ENCODE results near the gene CEMIP. TPM values are rescaled to one million over a fixed set of nuclear protein-coding genes. Genes with fewer than 3 reads are reported as not detected.

The CEMIP gene
- total and polyA plus RNA-seq, 2 of the 8 experiments (the other 6 are each of a cell fraction or from before 2014, with no cell fraction given), result 0.11 to 0.60 TPM

DNA sequence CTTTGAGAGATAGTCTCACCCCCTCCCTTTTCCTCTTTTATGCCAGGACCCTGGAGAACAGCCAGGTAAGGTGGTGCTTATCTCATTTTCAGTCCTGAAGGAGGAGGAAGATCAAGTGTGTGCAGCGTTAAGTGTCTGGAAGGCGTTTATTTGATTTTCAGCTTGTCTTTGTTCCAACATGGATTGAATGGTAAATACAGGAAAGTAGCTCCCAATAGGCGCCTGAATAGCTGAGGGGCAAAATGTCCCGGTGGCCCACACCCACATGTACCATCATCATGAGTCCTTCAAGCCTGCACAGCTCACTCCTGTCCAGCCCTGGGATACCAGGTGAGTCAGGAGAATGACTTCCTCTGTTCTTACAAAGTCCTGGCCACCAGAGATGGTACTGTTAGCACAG is 73.5 kb downstream of the CEMIP start (continued):
- TF ChIP-seq, protein P1, sequence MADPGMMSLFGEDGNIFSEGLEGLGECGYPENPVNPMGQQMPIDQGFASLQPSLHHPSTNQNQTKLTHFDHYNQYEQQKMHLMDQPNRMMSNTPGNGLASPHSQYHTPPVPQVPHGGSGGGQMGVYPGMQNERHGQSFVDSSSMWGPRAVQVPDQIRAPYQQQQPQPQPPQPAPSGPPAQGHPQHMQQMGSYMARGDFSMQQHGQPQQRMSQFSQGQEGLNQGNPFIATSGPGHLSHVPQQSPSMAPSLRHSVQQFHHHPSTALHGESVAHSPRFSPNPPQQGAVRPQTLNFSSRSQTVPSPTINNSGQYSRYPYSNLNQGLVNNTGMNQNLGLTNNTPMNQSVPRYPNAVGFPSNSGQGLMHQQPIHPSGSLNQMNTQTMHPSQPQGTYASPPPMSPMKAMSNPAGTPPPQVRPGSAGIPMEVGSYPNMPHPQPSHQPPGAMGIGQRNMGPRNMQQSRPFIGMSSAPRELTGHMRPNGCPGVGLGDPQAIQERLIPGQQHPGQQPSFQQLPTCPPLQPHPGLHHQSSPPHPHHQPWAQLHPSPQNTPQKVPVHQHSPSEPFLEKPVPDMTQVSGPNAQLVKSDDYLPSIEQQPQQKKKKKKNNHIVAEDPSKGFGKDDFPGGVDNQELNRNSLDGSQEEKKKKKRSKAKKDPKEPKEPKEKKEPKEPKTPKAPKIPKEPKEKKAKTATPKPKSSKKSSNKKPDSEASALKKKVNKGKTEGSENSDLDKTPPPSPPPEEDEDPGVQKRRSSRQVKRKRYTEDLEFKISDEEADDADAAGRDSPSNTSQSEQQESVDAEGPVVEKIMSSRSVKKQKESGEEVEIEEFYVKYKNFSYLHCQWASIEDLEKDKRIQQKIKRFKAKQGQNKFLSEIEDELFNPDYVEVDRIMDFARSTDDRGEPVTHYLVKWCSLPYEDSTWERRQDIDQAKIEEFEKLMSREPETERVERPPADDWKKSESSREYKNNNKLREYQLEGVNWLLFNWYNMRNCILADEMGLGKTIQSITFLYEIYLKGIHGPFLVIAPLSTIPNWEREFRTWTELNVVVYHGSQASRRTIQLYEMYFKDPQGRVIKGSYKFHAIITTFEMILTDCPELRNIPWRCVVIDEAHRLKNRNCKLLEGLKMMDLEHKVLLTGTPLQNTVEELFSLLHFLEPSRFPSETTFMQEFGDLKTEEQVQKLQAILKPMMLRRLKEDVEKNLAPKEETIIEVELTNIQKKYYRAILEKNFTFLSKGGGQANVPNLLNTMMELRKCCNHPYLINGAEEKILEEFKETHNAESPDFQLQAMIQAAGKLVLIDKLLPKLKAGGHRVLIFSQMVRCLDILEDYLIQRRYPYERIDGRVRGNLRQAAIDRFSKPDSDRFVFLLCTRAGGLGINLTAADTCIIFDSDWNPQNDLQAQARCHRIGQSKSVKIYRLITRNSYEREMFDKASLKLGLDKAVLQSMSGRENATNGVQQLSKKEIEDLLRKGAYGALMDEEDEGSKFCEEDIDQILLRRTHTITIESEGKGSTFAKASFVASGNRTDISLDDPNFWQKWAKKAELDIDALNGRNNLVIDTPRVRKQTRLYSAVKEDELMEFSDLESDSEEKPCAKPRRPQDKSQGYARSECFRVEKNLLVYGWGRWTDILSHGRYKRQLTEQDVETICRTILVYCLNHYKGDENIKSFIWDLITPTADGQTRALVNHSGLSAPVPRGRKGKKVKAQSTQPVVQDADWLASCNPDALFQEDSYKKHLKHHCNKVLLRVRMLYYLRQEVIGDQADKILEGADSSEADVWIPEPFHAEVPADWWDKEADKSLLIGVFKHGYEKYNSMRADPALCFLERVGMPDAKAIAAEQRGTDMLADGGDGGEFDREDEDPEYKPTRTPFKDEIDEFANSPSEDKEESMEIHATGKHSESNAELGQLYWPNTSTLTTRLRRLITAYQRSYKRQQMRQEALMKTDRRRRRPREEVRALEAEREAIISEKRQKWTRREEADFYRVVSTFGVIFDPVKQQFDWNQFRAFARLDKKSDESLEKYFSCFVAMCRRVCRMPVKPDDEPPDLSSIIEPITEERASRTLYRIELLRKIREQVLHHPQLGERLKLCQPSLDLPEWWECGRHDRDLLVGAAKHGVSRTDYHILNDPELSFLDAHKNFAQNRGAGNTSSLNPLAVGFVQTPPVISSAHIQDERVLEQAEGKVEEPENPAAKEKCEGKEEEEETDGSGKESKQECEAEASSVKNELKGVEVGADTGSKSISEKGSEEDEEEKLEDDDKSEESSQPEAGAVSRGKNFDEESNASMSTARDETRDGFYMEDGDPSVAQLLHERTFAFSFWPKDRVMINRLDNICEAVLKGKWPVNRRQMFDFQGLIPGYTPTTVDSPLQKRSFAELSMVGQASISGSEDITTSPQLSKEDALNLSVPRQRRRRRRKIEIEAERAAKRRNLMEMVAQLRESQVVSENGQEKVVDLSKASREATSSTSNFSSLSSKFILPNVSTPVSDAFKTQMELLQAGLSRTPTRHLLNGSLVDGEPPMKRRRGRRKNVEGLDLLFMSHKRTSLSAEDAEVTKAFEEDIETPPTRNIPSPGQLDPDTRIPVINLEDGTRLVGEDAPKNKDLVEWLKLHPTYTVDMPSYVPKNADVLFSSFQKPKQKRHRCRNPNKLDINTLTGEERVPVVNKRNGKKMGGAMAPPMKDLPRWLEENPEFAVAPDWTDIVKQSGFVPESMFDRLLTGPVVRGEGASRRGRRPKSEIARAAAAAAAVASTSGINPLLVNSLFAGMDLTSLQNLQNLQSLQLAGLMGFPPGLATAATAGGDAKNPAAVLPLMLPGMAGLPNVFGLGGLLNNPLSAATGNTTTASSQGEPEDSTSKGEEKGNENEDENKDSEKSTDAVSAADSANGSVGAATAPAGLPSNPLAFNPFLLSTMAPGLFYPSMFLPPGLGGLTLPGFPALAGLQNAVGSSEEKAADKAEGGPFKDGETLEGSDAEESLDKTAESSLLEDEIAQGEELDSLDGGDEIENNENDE (IDR thresholded peaks at IDR 0.05; ENCODE audit: insufficient replicate concordance, low read length), result no peak
- TF ChIP-seq RNF2 (IDR thresholded peaks at IDR 0.05; ENCODE audit: borderline replicate concordance, low read depth, low read length, missing control alignments, poor library complexity, severe bottlenecking) (no peak), NRF1 (IDR thresholded peaks at IDR 0.05; ENCODE audit: low read depth, low read length) (no peak), SIX5 (IDR thresholded peaks at IDR 0.05; ENCODE audit: low read depth, low read length) (no peak), CHD1 (IDR thresholded peaks at IDR 0.05; ENCODE audit: low read depth, low read length) (no peak), FOSL1 (IDR thresholded peaks at IDR 0.05; ENCODE audit: insufficient read depth, low read depth, low read length) (no peak), TEAD4 (IDR thresholded peaks at IDR 0.05; ENCODE audit: low read depth, low read length) (no peak), RFX5 (IDR thresholded peaks at IDR 0.05; ENCODE audit: borderline replicate concordance, low read depth, low read length) (no peak)
- TF ChIP-seq, protein P2, sequence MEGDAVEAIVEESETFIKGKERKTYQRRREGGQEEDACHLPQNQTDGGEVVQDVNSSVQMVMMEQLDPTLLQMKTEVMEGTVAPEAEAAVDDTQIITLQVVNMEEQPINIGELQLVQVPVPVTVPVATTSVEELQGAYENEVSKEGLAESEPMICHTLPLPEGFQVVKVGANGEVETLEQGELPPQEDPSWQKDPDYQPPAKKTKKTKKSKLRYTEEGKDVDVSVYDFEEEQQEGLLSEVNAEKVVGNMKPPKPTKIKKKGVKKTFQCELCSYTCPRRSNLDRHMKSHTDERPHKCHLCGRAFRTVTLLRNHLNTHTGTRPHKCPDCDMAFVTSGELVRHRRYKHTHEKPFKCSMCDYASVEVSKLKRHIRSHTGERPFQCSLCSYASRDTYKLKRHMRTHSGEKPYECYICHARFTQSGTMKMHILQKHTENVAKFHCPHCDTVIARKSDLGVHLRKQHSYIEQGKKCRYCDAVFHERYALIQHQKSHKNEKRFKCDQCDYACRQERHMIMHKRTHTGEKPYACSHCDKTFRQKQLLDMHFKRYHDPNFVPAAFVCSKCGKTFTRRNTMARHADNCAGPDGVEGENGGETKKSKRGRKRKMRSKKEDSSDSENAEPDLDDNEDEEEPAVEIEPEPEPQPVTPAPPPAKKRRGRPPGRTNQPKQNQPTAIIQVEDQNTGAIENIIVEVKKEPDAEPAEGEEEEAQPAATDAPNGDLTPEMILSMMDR (IDR thresholded peaks at IDR 0.05; ENCODE audit: control extremely low read depth in 1 of 3, insufficient read depth in 1 of 3, low read depth in 1 of 3, low read length in 3 of 3), result no peak
